ENCODE measurements around the gene PRKAR1B.

The PRKAR1B gene

DNA sequence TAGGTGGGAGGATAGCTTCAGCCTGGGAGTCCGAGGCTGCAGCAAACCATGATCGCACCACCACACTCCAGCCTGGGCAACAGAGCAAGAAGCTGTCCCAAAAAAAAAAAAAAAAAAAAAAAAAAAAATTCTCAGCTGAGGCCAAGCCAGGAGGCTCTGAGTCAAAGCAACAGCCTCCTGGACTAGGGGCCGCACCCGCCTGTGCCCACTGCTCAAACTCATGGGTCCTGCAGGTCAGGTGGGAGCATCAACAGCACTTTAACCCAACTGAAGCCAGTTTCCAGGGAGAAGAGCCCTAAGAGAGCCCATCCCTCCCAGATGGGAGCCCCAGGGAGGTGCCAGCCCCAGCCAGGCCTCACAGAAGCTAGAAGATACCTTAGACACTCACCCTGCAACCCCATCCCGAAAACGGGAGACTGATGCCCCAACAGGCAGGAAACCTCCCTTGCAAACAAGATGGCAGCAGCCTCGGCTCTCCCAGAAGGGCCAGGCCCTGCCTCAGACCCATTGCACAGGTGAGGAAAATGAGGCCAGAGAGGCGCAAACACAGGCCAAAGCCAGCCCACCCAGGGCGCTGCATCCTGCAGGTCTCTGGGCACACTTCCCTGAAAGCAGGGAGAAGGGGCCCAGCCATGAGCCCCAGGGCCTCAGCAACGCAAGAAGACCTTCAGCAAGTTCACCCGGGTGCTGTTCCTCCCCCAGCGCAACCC is 218.5 kb downstream of the PRKAR1B start:
- H3K27ac ChIP-seq, result no peak overlapping the region
- no peak for DNase-seq (ENCODE audit: low read depth, low spot score)

DNA sequence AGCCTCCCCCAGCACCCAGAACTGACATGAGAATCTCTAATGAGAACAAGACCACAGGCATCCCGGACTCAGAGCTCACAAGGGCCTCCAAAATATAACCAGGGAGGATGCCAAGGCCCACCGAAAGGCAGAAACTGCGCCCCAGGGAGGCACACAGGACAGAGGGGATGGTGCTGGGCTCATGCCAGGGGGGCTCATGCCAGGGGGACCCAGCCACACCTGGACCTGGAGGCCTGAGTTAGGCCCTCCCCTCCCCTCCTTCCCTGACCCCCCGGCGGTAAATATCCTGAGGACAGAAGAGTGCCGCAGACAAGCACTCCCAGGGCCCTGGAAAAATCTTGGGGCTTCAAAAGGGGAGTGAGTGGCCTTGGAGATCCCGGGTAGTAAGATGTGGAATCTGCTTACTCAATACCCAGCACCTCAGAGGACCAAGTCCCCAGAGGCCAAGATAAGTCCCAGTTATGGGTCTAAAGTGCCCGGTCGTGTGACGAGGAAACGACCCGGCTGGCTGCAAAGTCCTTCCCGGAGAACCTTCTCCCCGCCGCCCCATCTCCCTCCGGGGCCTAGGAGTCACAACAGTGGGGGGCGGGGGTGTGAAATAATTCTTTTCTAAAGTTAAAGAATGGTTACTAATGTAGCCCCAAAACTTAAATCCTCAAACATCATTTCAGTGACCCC is 219.3 kb downstream of the PRKAR1B start:
- no peak for DNase-seq (ENCODE audit: low read depth, low spot score)

DNA sequence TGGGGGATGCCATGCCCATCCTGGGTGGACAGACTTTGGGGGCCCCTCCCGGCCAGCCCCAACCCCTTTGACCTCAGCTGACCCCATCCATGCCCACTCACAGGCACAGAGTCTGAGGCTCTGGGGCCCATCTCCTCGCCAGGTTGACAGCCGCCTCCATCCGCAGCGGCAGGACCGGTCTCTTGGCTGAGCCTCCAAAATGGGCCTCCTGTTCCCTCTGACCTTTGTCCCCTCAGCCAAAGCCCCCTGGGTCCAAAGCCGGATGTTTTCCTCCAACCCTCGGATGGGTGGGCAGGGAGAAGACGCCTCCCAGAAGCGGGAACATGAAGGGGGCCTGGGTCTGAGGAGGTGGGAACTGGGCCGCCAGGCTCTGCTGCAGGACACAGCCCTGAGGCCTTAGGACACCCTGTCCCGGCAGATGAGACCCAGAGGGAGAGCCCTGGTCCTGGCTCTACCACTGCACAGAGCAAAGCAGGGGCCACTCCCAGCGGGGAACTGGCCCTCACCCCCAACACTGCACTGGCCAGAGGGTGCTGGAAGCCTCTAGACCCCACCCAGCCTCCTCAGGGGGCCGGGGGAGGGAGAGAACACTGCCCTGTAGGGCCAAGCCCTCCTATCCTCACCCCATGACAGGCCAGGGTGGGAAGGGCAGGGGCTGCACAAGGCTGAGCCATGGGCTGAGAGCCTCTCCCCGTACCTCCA is 220.0 kb downstream of the PRKAR1B start:
- DNase-seq (ENCODE audit: low read depth, low spot score), result no peak
- H3K27ac ChIP-seq, result no peak overlapping the region

More for the DNA sequence above, 219.3 kb downstream of the PRKAR1B start:
- H3K27ac ChIP-seq, result no peak overlapping the region

DNA sequence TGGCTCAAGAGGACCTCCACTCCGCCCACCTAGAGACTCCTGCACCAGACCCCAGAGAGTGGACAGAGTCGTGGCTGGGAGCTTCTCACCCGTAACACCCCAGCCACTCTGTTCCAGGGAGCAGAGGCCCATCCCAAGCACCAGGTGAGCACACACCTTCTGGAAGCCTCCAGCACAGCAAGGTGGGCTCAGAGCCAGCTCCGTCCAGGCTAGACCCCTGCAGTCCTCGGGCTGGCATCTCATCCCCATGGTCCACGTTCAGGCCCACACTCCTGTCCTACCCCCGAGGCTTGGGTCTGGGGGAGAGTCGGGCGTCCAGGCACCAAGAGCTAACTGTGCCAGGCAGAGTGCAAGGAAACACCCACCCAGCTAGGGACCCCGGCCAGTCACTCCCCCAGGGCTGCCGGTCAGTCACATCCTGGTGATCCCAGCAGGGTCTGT is 220.7 kb downstream of the PRKAR1B start:
- no peak for DNase-seq (ENCODE audit: low read depth, low spot score)
- H3K27ac ChIP-seq, result no peak overlapping the region

DNA sequence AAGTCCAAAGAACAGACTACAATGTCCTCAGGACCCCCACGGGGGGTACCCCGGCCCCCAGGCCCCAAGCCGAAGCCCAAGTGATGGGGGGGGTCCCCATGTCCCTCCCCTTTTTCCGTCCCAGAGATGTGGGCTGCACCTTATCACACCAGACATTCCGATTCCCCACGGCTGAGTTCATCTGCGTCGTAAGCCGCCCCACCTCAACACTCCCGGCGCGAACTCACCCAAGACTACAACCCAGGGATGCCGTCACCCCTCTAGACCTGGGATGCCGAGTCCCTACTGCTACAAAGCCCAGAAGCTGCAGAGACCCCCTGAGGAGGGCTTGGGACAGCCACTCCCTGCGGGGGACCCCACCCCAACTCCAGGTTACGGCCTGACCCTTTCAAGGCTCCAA is 221.9 kb downstream of the PRKAR1B start:
- no peak overlapping the region for H3K27ac ChIP-seq
- DNase-seq (ENCODE audit: low read depth, low spot score), result no peak

DNA sequence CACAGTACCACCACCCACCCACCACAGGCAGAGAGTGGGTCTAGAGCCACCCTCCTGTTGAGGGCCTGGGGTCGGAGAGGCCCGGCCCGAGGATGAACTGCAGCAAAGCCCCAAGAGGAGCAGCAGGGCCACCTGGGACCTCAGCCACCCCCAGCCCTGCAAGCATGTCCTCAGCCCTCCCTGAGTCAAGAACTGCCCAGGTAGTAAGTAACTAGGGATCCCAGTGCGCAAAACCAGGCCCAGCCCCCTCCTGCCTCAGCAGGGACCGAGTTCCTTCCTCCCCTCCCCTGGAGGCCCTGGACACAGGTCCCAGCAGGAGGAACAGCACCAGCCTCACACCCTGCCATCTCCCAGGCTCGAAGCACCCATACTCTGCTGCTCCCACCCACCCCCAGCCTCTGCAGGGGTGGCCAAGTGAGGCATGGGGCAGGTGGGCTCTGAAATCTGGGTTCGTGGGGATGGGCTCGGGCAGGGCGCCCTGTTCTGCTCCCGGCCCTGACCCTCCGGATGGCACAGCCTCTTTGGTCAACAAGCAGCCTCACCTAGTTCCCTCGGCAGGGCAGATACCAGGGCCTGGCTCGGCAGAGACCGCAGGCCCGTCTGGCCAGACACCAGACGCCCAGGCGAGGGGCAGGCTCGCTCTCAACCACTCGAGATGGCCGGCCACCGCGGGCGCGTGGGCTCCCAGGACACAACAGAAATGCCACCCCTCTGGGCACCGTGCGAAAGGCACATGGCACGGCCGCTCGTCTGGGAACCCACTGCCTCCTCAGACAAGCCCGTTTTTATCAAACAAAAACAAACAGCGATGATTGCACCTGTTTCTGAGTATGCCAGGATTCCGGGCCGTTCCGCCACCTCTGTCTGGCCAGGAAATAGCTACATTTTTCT is 222.6 kb downstream of the PRKAR1B start:
- DNase-seq (ENCODE audit: low read depth, low spot score), result no peak
- H3K27ac ChIP-seq, result no peak overlapping the region

DNA sequence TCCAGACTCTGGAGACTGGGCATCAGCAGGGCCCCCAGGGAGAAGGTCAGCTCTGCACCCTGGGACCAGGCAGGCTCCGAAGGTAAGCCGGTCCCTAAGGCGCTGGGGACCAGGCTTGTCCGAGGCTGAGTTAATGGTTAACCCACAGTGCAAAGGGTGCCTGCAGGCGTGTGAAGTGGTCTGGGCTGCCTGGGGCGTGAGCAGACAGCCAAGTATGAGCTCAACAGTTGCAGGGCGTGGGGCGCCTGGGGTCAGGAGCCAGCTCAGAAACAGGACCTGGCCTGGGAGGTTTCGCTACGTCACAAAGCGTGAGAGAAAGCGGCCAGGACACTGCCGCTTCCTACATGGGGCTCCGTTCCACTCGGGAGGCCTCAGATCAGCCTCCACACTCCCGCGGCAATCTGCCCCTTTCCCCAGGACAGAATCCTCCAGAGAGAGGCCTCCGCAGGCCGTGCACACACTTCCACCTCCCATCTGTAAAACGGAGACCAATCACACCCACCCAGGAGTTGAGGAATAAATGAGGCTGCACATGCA is 223.4 kb downstream of the PRKAR1B start:
- H3K27ac ChIP-seq, result no peak overlapping the region
- no peak for DNase-seq (ENCODE audit: low read depth, low spot score)

DNA sequence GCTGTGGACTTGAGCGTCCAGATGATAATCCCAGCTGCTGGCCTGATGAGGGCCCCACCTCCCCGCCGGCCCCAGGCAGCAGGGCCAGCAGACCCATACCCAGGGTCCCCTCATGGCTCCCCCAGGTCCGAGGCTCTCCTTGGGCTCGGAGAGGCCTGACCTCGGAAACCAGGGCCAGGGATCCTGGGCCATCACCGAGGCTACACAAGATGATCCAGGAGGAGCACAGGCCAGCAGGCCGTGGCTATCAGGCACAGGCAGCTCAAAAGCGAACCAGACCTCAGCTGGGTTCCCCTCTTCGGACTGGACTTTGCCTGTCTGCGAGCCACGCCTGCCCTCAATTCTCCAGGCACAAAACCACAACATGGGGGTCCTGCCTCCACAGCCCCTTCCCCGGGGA is 224.8 kb downstream of the PRKAR1B start:
- no peak overlapping the region for H3K27ac ChIP-seq
- DNase-seq (ENCODE audit: low read depth, low spot score), result no peak

DNA sequence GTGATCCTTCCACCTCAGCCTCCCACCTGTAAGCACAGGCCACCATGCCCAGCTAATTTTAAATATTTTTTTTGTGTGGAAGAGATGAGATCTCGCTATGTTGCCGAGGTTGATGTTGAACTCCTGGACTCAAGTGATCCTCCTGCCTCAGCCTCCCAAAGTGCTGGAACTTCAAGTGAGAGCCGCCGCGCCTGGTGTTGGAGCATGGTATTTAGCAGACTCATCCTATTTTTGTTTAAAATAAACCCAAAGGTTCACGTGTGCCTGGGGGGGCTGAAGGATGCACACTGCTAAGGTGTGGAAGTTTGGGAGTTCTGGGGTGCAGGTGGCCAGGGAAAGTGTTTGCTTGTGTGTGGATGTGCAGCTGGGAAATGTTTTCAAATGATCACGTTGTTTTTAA is 225.6 kb downstream of the PRKAR1B start:
- no peak for DNase-seq (ENCODE audit: low read depth, low spot score)
- H3K27ac ChIP-seq, result no peak overlapping the region

DNA sequence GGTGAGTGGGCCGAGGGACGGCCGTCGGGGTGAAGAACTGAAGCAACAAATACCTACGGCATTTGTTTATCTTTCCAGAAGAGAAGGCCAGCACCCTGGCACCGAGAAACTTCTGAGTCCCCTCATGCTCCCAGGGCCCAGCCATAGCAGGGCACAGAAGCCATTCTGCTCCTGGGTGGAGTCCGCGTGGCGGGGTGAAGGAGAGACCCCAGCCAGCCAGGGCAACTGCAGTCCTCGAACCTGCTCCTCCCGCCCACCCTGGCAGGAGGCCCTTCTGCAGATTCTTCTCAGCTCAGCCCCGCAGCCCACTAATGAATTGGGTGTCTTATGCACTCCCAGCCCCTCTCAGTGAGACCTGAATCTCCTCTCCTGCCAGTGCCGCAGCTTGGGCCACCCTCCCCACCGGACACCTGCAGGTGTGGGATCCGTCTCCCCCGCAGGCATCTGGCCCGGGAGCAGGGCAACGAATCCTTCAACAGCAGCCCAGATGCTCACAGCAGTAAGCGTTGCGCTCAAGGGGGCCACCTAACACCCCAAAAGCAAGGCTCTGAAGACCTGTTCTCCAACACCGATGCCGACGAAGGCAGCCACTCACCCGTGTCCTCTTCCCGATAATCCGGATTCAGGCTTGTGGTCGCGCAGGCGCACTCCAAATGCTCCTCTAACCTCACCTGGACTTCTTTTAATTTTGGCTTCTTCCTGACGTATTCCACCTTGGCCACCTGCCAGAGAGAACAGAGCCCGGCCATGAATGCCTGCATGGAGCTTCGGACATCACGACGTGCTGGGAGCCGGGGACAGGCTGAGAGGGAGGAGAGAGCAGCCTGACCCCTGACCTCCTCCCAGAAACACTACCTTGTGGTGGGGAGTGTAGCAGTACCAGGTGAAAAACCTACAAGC is 226.3 kb downstream of the PRKAR1B start:
- H3K27ac ChIP-seq, result no peak overlapping the region
- no peak for DNase-seq (ENCODE audit: low read depth, low spot score)

DNA sequence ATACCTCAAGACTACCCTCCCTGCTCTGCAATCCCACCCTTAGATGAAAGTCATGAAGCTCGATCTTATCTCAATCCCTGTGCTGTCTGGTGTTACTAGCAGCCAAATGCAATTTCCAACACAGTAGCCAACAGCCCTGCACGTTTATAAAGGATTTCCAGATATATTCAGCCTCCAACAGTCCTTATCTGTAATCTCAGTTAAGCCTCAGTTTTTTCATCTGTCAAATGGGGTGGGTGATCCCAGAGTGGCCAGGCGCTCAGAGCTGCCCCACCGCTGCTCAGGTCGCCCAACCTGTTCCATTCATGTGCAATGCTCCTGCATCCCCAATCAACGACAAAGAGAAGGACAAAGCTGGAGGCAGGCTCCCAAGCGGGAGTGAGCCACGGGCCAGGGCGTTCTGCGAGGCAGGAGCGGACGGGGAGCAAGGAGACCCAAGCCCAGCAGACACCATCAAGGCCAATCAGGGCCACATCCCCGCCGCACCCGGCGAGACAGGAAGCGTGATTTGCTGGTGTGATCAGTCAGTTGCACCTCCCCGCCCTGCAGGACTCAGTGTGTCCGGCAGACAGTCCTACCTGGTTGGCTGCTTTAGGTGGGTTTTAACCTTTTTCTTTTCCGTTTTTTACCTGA is 227.1 kb downstream of the PRKAR1B start:
- DNase-seq (ENCODE audit: low read depth, low spot score), result no peak
- H3K27ac ChIP-seq, result no peak overlapping the region

Data from epithelial cell of prostate (primary cell).